Stimulated activated CD8-positive, alpha-beta memory T cell treated with anti-CD3 and anti-CD28 coated beads, Interleukin-12 subunit alpha, Interleukin-12 subunit beta, amount 100 ng/mL, for 1 hour (primary cell): Measurements from ENCODE around the gene CYBC1.
A peak's percentile ranks its signal among the peaks of the same experiment; 100 is the strongest.

Experiments used
- DNase-seq: peaks from one replicate; pipeline ENCODE4 v3.0.0-alpha.2; 2020; ENCODE audit warnings: low read depth

CYBC1 gene

DNA sequence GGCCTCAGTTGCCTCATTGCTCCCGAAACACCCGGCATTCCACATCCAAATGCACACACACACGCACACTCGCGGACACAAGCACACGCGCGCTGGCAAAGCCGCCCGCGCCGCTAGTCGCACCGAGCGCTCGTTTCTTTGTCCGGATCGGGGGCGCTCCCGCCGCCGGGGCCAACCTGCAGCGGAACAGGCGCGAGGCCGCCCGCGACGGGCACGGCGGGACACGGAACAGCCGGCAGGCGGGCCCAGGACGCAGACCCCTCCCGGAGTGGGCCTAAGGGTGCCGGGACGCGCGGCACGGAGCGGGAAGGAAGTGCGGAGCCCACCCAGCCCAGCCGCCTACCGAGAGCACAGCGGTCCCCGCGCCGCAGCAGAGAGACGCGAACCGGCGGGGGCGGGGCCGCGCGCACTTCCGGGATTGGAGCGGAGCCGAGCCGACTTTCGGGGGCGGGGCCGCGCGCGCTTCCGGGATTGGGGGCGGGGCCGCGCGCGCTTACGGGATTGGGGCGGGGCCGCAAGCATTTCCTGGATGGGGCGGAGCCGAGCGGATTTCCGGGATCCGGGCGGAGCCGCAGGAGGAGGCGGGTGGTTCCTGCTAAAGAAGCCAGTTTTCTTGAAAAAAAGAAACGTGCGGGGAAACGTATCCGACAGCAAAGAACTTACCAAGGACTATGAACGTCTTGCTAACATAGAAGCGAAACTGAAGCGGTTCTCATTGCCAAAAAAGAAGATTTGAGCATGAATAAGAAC, at the start of gene CYBC1:
Gene CYBC1, minus strand, starts transcription at position 396 of the 750 bp plus-strand sequence. CDS start 1,498 bp downstream, outside the sequence.
- DNase-seq = peak; percentile 94

DNA sequence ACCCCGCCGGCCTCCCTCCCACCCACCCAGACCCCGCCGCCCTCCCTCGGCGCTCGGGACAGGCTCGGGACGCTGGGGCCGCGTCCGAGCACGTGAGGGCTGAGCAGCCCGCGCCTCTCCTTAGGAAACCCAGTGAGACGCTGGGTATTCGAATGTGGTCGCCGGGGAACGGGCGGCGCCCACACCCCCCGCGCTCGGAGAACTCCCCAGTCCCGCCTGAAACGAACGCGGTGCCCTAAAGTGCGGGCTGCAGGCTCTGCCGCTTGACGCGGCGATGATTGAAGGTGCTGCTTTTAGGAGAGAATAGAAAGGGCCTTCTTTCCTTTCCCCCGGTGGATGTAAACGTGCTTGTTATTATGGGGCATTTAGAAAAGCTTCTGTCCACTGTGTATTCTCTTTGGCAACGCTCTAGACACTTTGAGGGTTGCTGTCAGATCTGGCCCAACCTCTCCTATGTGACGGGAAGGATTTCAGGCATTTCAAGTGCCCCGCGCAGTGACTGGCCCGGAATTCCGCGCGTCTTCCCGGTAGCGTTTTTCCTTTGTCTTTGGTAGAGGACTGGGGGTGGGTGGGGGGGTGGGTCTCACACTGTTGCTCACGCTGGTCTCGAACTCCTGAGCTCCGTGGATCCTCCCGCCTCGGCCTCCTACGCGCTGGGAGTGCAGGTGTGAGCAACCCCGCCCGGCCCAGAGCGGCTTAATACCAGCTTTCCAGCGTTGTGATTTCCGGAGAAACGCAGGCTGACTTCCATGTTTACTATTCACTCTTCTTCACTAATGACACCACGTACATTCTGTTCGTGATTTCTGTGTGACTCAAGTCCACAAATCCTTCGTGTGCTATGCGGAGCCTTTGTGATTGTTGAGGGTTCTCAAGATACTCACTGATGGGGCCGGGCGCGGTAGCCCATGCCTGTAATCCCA, 47.2 kb upstream of the CYBC1 start:
- DNase-seq = no peak

DNA sequence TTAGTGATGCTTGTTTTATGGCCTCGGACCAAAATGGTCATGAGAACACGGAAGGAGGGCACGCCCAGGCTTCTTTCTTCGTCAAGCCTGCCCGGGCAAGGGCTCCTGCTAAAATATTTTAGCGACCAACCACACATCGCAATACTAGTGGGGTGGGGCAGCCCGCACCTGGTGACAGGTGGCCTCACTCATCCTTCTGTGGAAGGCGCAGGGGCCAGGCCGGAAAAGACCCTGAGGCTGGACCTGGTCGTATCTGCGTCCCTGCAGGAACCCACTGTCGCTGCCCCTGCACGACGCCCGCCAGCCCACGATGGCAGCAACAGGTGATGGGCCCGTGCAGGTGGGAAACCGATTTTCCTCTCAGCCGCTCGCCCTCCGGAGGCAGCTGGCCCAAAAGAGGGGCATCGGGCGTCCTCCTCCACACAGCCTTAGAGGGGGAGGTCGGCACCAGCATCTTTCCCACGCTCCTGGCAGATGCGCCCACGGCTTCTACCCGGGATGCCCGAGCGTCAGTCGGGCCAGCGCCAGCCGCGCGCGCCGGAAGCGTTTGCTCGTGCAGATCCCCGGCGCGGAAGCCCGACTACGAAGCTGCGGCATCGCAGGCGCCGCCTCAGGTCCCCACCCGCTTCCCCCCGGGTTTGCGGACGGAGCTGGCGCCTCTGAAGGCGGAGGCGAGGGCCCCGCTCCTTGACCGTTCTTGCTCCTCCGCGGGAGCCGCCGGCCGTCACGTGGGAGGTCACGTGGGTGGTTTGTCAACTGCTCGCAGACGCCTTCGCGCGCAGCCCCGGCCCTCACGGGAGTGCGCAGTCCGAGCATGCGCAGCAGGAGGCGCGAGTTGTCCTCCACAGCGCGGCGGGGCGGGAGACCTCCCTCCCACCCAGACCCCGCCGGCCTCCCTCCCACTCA, 46.2 kb upstream of the CYBC1 start:
- peak; percentile 85 for DNase-seq

GRCh38 chr17:82495844-82496528, 45.4 kb upstream of the CYBC1 start:
- DNase-seq = no peak

DNA sequence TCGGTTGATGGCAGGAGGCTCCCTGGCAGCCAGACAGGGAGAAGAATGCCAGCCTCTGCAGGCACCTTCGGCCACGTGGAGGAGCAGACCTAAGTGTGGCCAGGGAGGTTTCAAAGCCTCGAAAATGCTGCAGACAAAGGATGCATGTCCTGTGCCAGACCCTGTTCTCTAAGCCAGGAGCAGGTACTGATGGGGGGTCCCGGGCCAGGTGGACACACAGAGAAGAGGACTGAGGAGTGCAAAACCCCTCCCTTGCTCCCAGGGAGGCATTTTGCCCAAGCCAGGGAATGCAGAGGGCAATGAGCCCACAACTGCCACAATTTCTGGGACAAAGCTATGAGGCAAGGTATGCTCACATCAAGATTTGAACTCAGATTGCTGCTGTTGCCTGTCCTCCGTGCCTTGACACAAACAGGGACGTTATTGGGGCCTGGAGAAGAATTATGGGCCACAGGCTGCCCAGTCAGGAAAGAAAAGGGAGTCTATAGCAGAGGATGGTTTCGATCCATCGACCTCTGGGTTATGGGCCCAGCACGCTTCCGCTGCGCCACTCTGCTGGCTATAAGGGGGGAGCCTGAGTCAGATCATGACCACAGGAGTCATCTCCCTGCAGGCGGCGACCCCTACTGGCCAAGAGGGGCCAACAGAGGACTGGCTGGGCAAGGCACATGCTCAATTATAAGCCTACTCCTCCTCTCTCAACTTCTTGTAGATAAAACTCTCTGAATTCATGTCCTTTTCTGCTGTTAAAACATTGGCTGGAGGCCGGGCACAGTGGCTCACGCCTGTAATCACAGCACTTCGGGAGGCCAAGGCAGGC, 43.9 kb upstream of the CYBC1 start:
- DNase-seq = peak; percentile 73

- DNase-seq = no peak
These were observed 42.8 kb upstream of the CYBC1 start for GRCh38 chr17:82493226-82493781.

DNA sequence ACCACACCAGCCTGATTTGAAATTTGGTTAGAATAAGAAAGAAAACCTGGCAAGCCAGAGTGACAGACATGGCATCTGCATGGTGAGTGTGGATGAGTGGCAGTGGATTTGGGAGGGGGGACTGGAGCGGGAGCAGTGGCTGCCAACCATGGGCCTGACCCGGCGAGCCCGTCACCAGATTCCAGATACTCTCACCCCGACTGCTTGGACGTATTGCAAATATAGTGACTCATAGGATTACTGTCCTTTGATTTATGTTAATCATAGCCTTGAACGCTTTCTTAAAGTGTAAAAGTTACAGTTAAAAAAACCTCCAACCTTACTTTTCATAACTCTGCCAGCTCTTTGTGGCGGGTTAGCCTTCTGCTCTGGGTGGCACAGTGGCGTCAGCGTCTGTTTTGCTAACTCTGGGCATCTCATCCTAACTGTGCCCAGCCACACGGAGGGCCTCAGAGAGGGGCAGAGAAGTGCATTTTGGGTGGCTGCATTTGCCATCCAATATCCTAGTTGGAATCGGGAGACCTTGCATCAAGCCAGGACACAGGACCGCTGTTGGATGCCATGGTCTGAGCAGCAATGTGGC, 42.2 kb upstream of the CYBC1 start:
- no peak for DNase-seq

- no peak for DNase-seq
These were observed 41.0 kb upstream of the CYBC1 start for GRCh38 chr17:82491533-82491932.

DNA sequence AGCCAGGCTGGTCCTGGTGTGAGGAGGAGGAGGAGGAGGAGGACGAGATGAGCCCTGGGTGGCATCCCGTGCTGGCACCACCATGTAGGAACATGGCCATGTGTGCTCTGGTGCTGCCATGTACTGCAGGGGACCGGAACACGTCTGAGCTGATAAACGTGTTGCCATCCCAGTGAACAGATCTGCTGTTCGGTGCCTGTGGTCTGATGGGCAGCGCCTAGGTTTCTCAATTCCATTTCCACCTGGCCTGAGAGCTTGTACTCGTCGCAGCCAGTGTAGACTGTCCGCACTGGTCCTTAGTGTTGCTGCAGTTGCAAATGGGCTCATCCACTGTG, 40.6 kb upstream of the CYBC1 start:
- no peak for DNase-seq

- DNase-seq = no peak
These were observed 40.1 kb upstream of the CYBC1 start for GRCh38 chr17:82490512-82491195.

GRCh38 chr17:82489851-82490511, 39.4 kb upstream of the CYBC1 start:
- DNase-seq = no peak

- no peak for DNase-seq
These were observed 38.6 kb upstream of the CYBC1 start for GRCh38 chr17:82489117-82489516.

GRCh38 chr17:82487910-82488309, 37.4 kb upstream of the CYBC1 start:
- no peak for DNase-seq

GRCh38 chr17:82486231-82487094, 35.9 kb upstream of the CYBC1 start:
- DNase-seq = no peak

- DNase-seq = no peak
These were observed 33.3 kb upstream of the CYBC1 start for GRCh38 chr17:82483836-82484235.

DNA sequence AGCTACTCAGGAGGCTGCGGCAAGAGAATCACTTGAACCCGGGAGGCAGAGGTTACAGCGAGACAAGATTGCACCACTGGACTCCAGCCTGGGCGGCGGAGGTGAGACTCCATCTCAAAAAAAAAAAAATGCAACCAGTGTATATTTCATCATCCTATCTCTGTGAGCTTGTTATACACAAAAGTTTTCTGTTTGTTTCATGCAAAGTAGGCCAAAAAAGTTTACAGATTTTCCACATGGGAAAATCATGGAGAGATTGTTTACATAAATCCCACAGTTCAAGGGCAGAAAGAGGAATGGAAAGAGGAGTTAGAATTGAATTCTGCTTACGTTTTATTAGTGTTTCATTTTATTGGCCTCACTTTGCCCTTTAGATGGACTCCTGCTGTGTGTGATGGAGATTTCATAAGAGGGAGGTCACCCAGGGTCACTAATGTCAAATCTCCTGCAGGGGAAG, 32.7 kb upstream of the CYBC1 start:
- DNase-seq = no peak

DNA sequence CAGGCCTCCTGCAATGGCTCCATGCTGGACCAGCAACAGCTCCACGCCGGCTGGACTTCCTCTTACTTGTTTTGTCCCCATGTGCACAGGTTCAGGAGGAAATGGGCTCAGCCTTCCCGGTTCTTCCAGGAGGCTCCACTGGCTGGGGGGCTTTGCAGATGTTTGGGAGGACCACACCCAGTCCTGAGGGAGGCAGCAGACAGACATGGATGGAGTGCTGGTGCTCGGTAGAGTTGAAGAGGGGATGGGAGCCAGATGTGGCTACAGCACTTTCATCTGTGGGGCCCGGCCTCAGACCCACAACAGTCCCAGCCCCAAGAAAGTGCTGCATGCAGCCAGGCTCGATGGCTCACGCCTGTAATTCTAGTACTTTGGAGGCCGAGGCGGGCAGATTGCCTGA, 29.8 kb upstream of the CYBC1 start:
- no peak for DNase-seq

DNA sequence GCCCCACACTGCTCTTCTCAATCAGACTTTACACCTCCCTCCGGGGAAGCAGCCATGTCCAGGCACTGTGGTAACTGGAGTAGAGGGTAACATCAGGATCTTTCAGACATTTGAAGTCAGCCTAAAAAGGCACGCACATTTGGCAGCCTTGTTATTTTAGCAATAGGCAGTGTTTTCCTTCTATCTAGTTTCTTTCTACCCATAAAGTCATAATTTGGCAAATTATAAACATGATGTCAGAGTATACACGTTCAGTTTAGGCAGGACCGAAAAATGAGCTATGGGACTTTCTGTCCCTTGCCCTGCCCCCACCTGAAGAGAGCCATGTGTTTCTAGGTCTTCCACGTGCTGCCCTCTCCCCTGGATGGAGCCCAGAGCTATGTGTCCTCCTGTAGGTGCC, 29.1 kb upstream of the CYBC1 start:
- no peak for DNase-seq
